ENCODE measurements around the gene HARBI1.

The HARBI1 gene

GRCh38 chr11:46633291-46634217 is 16.5 kb upstream of the HARBI1 start:
- DNase-seq, result no peak

- no peak for DNase-seq
Measured at GRCh38 chr11:46632502-46632901, 15.5 kb upstream of the HARBI1 start.

GRCh38 chr11:46631676-46632075 is 14.6 kb upstream of the HARBI1 start:
- no peak for DNase-seq

- no peak for DNase-seq
Measured at GRCh38 chr11:46630237-46630636, 13.2 kb upstream of the HARBI1 start.

- no peak for DNase-seq
Measured at GRCh38 chr11:46628961-46629360, 11.9 kb upstream of the HARBI1 start.

DNA sequence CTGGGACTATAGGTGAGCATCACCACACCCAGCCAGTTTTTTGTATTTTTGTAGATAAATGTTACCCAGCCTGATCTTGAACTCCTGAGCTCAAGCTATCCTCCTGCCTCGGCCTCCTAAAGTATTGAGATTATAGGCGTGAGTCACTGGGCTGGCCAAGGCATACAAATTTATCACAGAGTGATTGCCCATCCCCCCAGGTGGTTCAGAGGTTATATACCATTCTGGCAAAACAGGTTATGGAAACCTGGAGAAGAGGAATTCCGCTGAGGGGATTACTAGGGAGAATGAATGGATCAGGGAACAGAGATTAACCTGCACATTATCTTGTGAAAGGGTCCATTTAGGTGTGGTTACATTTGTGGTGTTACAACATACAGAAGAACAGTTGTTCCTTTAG is 8.4 kb upstream of the HARBI1 start:
- DNase-seq, result no peak

- DNase-seq, result no peak
Measured at GRCh38 chr11:46618837-46619236, 1.8 kb upstream of the HARBI1 start.

DNA sequence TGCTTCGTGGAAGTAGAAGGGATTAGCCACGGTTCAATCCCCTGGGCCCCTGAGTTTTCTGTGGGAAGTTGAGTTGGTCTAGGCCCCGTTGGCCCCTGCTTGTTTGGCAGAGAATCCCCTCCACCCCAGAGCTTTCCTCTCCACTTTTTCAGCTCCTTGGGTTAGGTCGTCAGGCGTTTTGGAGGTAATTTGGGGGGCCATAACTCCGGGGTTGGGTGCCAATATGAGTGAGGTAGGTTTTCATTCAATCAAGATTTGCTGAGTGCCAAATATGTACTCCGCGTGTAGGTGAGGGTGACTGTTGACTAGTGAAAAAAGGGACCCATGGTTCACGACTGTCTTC is 916 bp upstream of the HARBI1 start:
- DNase-seq, result no peak

DNA sequence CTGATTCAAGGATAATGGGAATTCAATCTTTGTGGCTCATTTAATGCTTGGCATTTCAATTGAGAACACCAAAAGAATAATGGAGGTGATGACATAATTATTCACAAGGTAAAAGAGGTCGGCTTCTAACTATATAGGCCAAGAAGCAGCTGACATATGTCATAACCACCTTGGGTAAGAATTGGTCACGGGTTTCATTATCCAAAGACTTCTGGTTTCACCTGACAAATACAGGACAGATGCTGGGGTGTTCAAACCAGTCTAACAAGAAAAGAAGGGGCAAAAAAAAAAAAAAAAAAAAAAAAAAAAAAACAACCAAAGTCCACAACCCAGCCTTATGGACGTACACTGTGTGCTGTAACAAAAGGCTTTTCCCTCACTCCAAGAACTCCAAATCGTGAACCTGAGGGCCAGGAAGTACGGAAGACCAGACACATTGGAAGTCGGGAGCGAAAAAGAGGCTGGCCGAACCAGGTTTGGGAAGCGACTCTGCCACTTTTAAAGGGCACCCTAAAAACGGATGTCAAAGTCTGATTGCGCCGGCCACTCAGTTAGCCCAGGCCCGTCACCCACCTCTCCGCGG is 385 bp downstream of the HARBI1 start:
- peak; percentile 51 for DNase-seq

- DNase-seq, result no peak
Measured at GRCh38 chr11:46615756-46616155, 1.3 kb downstream of the HARBI1 start.

GRCh38 chr11:46612326-46612725 is 4.7 kb downstream of the HARBI1 start:
- DNase-seq, result no peak

GRCh38 chr11:46611526-46612304 is 5.3 kb downstream of the HARBI1 start:
- DNase-seq, result no peak

DNA sequence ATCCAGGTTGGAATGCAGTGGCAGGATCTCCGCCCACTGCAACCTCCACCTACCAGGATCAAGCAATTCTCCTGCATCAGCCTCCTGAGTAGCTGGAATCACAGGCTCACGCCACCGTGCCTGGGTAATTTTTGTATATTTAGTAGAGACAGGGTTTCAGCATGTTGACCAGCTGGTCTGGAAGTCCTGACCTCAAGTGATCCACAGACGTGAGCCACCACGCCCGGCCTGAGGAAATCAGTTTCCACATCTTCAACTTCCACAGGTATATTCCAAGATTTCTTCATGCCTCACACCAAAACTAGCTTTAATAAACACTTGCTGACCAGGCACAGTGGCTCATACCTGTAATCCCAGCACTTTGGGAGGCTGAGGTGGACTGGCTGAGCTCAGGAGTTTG is 7.6 kb downstream of the HARBI1 start:
- no peak for DNase-seq

DNA sequence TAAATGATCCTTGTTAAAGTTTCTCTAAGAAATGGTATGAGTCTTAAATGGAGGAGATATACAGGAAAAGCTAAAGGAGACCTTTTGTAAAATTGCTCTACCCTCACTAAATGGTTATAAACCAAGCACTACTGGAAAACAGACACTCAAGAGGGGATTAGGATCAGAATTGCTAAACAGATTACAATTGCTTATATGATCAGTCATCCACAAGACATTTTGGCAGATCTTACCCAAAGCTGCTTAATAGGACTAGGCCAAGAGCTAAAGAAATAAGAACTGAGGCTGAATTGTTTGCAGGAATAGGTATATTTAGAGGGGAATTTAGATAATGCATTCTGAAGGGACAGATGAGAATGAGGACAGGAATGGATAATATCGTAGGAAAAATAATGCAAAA is 9.5 kb downstream of the HARBI1 start:
- DNase-seq, result no peak

DNA sequence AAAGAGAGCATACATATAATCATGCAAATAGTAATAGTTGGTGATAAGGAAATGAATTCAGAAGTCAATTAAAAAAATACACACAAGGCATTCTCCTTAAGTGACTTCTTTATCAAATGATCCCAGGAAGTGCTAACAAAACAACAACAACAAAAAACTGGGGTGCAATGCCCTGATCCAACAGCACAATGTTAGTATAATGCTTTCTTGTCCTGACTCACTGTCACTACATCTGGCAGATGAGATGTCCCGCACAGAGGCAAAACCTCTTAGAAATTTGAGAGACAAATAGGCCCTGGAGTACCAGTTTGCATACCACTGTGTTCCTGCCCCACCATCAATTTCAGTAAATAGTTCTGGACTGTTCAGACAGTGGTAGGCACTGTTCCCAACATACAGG is 12.2 kb downstream of the HARBI1 start:
- no peak for DNase-seq

DNA sequence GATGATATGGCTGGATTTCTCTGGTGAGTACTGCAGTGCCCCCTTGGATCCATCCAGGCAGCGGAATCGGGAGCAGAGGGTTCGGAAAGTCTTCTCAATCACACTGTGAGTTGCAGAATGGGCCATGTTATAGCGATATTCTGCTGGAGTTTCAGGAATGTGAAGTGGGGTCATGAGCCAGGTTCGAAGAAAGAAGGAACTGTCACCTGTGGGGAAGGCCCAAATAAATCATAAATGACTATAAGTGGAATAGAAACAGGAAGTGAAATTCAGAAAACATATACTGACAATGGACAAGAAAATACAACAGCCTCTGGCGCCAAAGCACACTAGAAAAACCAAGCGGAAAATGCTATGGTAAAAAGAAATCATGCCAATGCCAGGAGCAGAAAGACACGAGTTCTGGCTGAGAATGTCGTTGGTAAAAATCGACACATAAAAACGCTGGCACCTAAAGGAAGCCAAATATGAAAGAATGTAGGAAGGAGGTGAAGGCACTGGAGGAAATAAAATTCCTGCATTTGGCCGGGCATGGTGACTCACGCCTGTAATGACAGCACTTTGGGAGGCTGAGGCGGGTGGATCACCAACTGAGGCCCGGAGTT is 13.2 kb downstream of the HARBI1 start:
- DNase-seq, result no peak

GRCh38 chr11:46601129-46601528 is 15.9 kb downstream of the HARBI1 start:
- no peak for DNase-seq

GRCh38 chr11:46600194-46600960 is 16.6 kb downstream of the HARBI1 start:
- no peak for DNase-seq

DNA sequence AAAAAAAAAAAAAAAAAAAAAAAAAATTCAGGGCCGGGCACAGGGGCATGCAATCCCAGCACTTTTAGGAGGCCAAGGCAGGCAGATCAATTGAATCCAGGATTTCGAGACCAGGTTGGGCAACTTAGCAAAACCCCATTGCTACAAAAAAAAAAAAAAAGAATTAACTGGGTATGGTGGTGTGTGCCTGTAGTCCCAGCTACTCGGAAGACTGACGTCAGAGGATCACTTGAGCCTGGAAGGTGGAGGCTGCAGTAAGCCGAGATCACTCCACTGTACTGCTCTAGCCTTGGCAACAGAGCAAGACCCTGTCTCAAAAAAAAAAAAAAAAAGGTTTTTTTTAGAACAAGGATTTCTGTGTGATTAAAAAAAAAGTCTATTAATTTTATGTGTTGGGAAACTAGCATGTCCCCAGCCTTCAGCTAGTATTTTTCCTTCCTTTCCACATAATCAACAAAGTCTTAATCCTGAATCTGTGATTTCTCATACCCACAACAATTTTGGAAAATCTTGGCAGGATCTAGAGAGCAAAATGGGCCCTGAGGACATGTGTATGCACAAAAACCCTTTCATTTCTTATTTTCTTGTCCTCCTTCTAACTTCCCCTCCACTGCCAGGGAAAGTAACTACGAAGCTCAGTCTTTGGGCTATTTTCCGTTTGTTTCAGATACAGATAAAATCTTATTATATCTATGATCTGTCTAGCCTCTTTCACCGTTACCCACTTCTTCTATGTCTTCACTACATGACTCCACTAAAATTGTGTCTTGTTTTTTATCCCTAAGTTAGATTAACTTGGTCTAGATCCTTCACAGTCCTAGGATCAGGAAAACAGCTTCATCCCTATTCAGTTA is 17.5 kb downstream of the HARBI1 start:
- no peak for DNase-seq

- no peak for DNase-seq
Measured at GRCh38 chr11:46597609-46598219, 19.3 kb downstream of the HARBI1 start.

DNA sequence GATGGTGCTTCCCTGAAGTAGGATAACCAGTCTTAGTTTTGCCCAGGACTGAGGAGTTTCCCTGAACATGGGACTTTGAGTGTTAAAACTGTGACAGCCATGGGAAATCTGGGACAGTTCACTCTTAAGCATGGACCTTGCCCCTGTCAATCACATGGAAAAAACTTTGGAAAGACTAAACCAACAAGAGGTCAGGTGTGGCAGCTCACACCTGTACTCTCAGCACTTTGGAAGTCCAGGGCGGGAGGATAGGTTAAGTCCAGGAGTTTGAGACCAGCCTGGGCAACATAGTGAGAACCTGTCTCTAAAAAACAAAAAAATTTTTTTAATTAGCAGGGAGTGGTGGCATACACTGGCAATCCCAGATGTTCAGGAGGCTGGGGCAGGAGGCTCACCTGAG is 19.9 kb downstream of the HARBI1 start:
- DNase-seq, result no peak
